ENCODE measurements around the gene SCN7A.
"Not testable (repeated sequence)": the region's sequence is repeated elsewhere in the genome, so short reads cannot be mapped to it uniquely, and the experiment has no call there.

SCN7A gene

GRCh38 chr2:166451468-166451867, 42.6 kb downstream of the SCN7A start:
- DNase-seq = peak; percentile 58

- no peak for DNase-seq
Observed at GRCh38 chr2:166449439-166449838, 44.6 kb downstream of the SCN7A start.

- no peak for DNase-seq
Observed at GRCh38 chr2:166448106-166448505, 45.9 kb downstream of the SCN7A start.

GRCh38 chr2:166444306-166444705, 49.7 kb downstream of the SCN7A start:
- no peak for DNase-seq

GRCh38 chr2:166440313-166440712, 53.7 kb downstream of the SCN7A start:
- no peak for DNase-seq

DNA sequence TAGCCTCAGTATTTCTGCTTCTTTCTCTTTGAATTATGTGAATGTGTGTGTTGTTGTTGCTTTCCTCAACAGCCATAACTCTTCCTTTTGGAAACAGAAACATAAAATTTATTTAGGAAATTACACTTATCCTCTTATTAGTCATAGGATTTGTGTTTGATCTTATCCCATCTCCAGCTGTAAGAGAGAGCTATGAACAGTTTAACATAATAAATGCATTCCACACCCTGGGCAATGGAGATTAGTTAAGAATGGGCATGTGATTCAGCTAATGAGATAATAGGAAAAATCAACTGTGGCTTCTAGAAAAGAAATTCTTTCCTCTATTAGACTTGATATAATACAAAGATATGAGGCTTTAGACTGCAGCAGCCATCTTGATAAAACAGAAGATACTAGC, 55.0 kb downstream of the SCN7A start:
- no peak for DNase-seq

DNA sequence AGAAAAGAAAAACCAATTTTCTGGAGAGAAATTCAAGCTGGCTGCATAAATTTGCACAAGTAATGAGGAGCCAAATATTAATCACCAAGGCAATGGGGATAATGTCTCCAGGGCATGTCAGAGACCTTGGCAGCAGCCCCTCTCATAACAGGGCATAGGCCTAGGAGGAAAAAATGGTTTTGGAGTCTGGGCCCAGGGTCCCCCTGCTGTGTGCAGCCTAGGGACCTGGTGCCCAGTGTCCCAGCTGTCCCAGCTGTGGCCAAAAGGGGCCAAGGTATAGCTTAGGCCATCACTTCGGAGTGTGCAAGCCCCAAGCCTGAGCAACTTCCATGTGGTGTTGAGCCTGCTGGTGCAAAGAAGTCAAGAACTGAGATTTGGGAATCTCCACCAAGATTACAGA, 57.1 kb downstream of the SCN7A start:
- DNase-seq = no peak

DNA sequence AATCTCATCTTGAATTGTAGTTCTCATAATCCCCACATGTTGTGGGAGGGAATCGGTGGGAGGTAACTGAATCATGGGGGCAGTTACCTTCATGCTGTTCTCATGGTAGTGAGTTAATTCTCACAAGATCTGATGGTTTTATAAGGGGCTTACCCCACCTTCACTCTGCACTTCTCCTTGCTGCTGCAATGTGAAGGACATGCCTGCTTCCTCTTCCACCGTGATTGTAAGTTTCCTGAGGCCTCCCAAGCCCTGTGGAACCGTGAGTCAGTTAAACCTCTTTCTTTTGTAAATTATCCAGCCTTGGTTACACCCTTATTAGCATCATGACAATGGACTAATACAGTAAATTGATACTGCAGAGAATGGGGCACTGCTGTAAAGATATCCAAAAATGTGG, 57.9 kb downstream of the SCN7A start:
- no peak for DNase-seq

DNA sequence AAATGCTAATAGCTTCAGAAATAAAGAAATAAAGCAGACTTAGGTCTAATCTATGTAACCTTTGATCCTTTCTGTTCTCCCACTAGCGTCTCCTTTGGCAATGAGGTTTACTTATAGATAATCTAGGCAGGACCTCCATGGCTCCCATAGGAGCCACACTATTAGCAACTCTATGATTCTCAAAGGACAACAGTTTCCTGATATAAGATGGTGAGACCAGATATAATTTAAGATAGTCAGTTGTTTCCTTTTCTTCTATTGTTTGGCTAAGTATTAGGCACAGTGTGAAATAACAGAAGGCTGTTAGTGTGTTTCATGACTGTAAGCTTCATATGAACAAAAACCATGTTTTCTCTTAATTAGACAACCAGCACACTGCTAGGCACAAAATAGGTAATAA, 59.6 kb downstream of the SCN7A start:
- no peak for DNase-seq

DNA sequence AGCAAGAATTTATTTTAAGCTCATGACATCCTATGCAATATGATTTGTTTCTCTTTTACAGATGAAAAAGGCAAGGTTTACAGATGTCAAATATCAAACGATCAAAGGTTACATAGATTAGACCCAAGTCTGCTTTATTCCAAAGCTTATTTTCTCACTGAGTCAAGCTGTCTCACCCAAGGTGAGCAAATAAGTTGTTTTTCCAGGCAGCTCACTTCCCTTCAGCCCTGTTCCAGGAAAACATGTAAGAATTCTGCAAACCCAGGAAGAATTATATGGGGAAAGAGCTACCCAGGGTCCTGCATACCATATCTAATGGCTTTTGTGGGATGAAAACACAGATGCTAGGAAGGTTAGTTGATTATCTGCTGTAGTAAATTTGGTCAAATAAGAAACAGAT, 60.6 kb downstream of the SCN7A start:
- DNase-seq = no peak

DNA sequence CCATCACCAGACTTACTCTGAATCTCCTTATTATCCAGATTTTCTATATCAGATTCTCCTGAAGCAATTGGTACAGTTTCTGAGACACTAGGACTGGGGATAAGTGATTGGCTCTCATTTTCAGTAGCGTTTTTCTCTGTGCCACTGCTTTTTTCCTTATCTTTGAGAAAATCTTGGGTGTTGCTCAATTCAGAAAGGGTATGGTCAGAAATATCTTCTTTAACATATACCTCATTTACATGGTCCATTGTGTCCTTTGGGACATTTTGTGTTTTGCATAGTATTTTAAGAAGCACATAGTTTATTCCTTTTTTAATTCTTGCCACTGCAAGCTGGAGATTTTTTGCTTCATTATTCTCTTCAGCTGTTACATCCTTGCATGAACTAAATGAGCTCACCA, 61.7 kb downstream of the SCN7A start:
- no peak for DNase-seq

DNA sequence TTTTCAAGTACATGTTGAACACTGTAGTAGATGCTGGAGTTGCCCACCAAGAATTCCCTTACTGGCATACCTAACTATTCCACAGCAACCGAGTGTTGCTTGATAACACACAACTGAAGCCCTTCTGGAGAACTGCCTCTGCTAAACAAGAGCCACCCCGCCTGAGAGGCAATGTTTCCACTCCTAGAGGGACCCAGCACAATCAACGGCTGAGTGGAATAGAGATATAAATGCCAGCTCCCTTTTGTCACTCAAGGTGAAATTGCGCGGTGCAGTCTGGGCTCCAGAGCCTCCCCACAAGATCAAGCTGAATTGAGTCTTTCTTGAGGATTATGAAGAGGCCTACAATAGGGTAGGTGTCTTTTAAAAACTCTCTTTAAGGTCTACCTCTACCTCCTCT, 69.2 kb downstream of the SCN7A start:
- no peak for DNase-seq

- DNase-seq = no peak
Observed at GRCh38 chr2:166419616-166419934, 74.5 kb downstream of the SCN7A start.

- DNase-seq = no peak
Observed at GRCh38 chr2:166418853-166419615, 75.0 kb downstream of the SCN7A start.

DNA sequence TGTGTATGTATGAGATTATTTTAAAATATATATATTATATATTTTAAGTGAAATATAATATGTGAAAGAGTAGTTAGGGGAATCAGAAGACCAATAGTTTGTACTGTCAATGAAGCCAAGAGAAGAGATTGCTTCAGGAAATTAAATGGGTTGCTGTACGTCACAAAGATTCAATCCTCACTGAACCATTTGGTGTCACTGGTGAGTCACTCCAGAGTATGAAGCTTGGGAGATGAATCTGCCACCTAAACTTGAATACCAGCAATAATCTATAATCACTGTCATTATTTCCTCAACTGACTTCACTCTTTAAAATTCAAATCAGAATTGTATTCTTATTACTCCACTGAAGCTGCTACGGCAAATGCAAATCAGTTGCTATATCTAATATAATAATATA, 76.4 kb downstream of the SCN7A start:
- no peak for DNase-seq

GRCh38 chr2:166413255-166413654, 80.8 kb downstream of the SCN7A start:
- no peak for DNase-seq

- DNase-seq = no peak
Observed at GRCh38 chr2:166411473-166412230, 82.4 kb downstream of the SCN7A start.

DNA sequence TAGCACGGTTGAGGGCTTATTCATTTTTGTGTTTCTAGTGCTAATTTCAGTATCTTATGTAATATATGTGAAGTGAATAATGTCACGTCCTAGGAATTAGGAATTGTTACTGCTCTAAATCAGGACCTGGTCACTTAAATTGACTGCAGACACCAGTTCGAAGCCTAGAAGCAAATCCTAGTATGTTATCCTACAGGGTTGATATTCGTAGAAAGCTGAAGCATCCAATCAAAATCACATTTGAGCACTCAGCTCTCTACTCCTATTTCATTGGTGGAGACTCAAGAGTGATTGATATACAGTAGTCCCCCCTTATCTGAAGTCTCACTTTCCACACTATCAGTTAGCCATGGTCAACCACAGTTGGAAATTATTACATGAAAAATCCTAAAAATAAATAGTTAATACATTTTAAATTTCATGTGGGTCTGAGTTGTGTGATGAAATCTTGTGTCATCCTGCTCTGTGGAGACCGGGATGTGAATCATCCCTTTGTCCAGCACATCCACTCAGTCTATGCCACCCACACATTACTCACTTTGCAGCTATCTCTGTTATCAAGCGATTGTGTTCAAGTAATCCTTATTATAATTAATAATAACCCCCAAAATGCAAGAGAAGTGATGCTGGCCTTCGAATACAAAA, 83.1 kb downstream of the SCN7A start:
- no peak for DNase-seq

- DNase-seq = not testable (repeated sequence)
Observed at GRCh38 chr2:166407746-166408145, 86.3 kb downstream of the SCN7A start.

DNA sequence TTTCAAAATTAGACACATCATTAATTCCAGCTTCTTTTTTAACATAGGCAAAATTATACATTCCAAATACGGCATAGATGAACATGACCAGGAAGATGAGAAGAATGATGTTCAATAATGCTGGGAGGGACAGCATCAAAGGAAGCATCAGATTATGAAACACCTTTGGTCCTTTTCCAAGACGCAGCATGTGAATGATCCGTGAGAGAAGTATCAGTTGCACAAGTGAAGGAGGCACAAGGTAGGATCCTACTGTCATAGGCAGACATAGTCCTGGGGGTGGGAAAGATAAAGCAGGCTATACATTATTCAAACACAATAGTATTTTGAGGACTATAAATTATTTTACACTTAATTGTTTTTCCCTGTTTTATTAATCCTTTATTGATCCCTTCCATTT, 87.7 kb downstream of the SCN7A start:
- no peak for DNase-seq

DNA sequence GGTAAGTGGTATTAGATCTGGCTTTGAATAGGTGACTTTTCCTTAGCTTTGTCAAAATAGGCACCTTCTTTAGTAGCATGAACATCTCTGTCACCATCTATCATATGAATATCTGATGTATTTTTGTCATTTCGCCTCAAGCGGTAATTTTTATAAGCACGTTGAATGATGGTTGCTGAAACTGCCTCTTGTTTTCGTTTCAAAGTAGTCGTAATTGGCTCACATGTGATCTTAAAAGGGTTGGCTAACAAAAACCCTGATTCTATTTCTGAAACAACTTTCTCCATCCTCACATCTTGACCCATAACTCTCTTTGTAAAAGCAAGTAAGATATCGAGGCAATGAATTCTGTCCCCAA, 88.5 kb downstream of the SCN7A start:
- no peak for DNase-seq

GRCh38 chr2:166404831-166405568, 89.0 kb downstream of the SCN7A start:
- no peak for DNase-seq

GRCh38 chr2:166394245-166394644, 99.8 kb downstream of the SCN7A start:
- no peak for DNase-seq

GRCh38 chr2:166393008-166393407, 101.0 kb downstream of the SCN7A start:
- DNase-seq = no peak
